Superior temporal gyrus (tissue), 1 donor: ENCODE data around the gene ZNF789.
"Not testable (repeated sequence)": the region's sequence is repeated elsewhere in the genome, so short reads cannot be mapped to it uniquely, and the experiment has no call there.

ENCODE experiments used
- DNase-seq: peaks from one replicate; pipeline ENCODE4 v3.0.0-alpha.2; 2016; ENCODE audit errors: extremely low spot score

ZNF789 gene

GRCh38 chr7:99457650-99458493 lies 14.8 kb upstream of the ZNF789 start:
- DNase-seq: no peak

- no peak for DNase-seq
Measured at GRCh38 chr7:99459087-99459486, 13.6 kb upstream of the ZNF789 start.

- DNase-seq: no peak
Measured at GRCh38 chr7:99460651-99461050, 12.0 kb upstream of the ZNF789 start.

GRCh38 chr7:99461221-99461620 lies 11.5 kb upstream of the ZNF789 start:
- no peak for DNase-seq

GRCh38 chr7:99465421-99465768 lies 7.3 kb upstream of the ZNF789 start:
- no peak for DNase-seq

- DNase-seq: no peak
Measured at GRCh38 chr7:99468336-99468918, 4.3 kb upstream of the ZNF789 start.

- no peak for DNase-seq
Measured at GRCh38 chr7:99469381-99470065, 3.2 kb upstream of the ZNF789 start.

- peak; percentile 44 for DNase-seq
Measured at GRCh38 chr7:99473315-99473596, 566 bp downstream of the ZNF789 start.

GRCh38 chr7:99476107-99476506 lies 3.4 kb downstream of the ZNF789 start:
- DNase-seq: no peak

GRCh38 chr7:99478464-99479440 lies 6.1 kb downstream of the ZNF789 start:
- DNase-seq: no peak

GRCh38 chr7:99485094-99485493 lies 12.4 kb downstream of the ZNF789 start:
- DNase-seq: peak; percentile 1

GRCh38 chr7:99489235-99489634 lies 16.5 kb downstream of the ZNF789 start:
- DNase-seq: peak; percentile 2

GRCh38 chr7:99490878-99491277 lies 18.2 kb downstream of the ZNF789 start:
- DNase-seq: no peak

- no peak for DNase-seq
Measured at GRCh38 chr7:99493823-99494222, 21.1 kb downstream of the ZNF789 start.

- DNase-seq: no peak
Measured at GRCh38 chr7:99497766-99498545, 25.3 kb downstream of the ZNF789 start.

- no peak for DNase-seq
Measured at GRCh38 chr7:99498546-99498944, 25.9 kb downstream of the ZNF789 start.

- DNase-seq: peak; percentile 9
Measured at GRCh38 chr7:99499371-99499720, 26.7 kb downstream of the ZNF789 start.

- peak; percentile 99 for DNase-seq
Measured at GRCh38 chr7:99499721-99500636, 27.3 kb downstream of the ZNF789 start, which contains the start of gene ZNF394. TSS of gene ZNF394 (minus strand) at chr7:99500281. CDS start at chr7:99500093, 188 bp downstream.

GRCh38 chr7:99500637-99501009 lies 27.9 kb downstream of the ZNF789 start:
- no peak for DNase-seq

GRCh38 chr7:99501236-99501635 lies 28.5 kb downstream of the ZNF789 start:
- not testable (repeated sequence) for DNase-seq
